NOMO-1 (cell line): Measurements from ENCODE around the gene RPRD1A.
A peak's percentile ranks its signal among the peaks of the same experiment; 100 is the strongest.
"Not testable (repeated sequence)": the region's sequence is repeated elsewhere in the genome, so short reads cannot be mapped to it uniquely, and the experiment has no call there.

ENCODE experiments used
- DNase-seq, 2 experiments: peaks; one replicate each; lab custom pipeline; 2025; ENCODE audit not compliant: unreplicated experiment in 2 of 2; lab: John Stamatoyannopoulos, UW

RPRD1A gene

DNA sequence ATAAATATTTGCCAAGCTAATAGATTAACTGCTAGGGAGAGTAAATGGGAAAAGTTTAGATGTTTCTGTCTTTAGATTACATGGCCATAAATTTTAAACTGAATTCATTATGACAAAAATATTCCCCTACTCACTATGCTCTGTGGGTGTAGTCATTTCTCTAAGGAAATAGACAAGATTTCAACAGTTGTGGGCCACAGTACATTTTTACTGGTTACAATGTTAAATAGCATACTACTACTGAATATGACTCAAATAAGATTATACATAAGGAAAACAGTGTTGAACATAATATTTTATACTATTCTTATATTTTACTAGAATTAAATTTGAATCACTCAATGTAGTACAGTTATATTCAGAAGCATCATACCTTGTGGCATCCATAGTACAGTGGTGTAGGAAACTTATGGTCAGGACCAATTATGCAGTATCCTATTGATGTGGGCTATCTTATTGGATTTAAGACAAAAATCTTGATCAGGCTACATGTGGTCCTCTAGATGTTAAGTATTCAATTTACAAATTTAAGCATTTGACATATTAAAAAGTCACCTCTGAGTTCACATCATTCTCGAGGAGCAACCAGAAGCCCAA lies 33.0 kb downstream of the RPRD1A start:
- DNase-seq: no peak

DNA sequence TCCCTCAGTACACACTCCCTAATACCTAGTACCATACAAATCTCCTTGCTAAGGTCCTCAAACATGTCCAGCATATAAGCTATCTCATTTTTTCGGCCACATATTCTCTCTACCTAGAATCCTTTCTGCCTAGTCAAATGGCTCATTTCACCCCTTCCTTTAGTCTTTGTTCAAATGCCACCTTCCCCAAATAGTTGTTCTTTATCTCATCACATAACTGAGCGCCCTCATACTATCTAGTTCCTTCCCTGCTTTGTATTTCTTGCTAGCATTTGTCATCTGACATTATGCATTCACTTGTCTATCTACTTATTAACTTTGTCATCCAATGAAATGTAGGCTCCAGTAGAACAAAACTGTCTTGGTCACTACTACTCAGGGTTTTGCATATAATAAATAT lies 35.5 kb downstream of the RPRD1A start:
- no peak for DNase-seq

DNA sequence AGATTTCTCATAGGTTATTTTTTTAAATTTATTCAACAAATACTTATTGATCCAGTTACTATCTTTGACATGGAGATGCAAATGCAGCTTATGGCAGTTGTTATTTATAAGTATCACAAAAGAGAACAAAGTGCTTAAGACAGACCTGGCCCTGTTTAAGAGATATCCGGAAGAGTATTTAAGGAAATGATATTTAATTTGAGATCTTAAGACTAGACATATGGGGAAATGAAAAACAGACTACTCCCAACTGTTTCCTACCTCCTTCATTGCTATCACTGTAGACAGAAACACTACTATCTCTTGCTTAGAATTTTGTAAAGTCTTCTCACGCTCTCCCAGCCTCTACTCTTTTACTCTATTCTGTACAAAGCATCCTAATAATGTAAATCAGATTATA lies 36.0 kb downstream of the RPRD1A start:
- peak; percentile 4 to 80 for DNase-seq

DNA sequence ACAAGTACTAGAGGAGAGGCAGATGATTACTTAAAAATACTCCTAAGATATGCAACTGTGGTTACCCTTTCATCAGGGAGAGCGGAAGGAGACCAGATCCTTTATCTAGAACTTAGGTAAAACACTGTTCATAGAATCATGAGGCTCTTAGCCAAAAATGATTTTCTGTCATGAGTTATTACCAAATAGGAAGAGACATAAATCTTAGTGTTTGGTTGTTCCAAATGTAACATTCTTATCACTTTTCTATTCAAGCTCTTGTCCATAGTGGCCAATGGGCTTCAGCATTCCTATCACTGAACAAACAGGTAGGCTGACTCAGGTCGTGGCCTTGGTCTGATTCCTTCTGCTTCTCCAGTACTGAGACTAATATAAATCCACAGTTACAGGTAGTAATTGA lies 38.5 kb downstream of the RPRD1A start:
- DNase-seq: no peak

DNA sequence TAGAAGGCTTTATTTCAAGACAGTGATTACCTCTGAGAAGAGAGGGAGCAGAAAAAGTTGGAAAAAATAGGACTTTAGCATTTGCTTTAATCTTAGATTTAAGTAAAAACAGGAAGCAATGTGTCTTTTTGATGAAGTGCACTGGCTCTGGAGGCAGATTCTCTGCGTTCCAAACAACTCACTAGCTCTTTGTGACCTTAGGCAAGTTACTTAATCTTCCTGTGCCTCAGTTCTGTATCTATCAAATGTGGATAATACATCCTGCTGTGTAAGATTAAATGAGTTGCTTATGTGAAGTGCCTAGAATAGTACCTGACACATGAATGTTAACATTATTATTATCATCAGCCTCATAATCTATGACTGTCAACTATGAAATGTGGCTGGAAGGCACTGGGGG lies 42.3 kb downstream of the RPRD1A start:
- no peak for DNase-seq

DNA sequence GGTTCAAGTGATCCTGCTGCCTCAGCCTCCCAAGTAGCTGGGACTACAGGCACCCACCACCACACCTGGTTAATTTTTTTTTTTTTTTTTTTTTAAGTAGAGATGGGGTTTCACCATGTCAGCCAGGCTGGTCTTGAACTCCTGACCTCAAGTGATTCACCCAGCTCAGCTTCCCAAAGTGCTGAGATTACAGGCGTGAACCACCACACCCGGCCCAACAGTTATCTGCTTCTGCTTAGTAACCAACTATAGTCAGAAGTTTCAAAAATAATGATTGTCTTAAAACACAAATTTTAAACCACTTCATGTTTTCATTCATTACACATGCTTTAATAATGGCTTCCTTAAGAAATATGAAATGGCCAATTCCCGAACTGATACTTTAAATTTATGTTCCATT lies 43.1 kb downstream of the RPRD1A start:
- not testable (repeated sequence) for DNase-seq

DNA sequence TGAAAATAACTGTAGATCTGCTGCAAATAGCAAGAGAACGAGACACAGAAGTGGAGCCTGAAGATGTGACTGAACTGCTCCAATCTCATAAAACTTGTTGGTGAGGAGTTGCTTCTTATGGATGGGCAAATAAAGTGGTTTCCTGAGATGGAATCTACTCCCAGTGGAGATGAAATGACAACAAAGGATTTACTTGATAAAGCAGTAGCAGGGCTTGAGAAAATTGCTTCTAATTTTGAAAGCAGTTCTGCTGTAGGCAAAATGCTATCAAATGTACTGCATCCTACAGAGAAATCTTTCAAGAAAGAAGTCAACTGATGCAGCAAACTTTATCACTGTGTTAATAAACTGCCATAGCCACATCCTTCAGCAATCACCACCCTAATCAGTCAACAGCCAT lies 44.0 kb downstream of the RPRD1A start:
- no peak for DNase-seq

DNA sequence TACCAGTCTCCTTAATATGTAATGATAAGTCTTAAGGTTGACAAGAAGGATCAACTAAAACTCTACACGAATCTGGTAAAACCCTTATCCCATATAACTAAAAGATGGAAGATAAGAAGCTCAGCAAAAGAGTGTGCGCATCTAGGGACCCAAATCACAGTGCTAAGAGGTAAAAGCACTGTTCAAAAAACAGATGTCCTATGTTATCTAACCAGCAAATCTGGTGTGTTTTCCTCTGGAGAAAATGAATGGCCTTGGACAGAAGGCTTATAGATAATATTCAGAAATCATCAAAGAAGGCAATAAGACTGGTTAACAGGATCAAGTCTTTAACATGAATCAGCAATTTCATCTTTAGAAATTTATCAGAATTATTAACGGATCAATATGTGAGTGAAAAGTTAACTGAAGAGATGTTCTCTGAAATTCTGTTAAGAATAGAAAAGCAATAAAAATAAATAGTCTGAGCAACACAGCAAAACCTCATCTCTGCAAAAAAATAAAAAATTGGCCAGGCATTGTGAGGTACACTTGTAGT lies 47.1 kb downstream of the RPRD1A start:
- no peak for DNase-seq

DNA sequence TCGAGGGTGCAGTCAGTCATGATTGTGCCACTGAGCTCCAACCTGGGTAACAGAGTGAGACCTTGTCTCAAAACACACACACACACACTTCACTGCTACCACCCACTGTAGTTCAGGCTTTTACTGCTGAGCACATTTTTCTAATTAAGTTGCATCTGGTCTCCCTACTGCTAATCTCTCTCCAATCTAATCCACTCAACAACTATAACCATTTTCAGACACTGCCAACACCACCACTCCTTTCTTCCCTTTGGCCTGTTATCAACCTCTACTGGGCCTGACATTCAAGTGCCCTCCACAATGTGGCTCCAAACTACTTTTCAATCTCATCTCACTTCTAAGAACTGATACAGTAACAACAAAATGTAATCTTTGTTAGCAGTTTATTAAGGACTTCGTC lies 50.1 kb downstream of the RPRD1A start:
- DNase-seq: no peak

DNA sequence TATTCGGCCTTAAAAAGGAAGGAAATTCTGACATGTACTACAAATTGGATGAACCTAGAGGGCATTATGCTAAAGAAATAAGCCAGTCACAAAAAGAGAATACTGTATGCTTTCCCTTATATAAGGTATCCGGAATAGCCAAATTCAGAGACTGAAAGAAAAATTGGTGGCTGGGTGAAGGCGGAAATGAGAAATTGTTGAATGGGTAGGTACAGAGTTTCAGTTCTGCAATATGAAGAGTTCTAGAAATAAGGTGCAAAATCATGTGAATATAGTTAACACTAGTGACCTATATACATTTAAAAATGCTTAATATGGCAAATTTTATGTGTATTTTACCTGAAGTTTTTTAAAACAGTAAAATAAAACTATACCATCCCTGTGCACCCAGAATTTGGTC lies 51.7 kb downstream of the RPRD1A start:
- DNase-seq: peak; percentile 39 to 81

DNA sequence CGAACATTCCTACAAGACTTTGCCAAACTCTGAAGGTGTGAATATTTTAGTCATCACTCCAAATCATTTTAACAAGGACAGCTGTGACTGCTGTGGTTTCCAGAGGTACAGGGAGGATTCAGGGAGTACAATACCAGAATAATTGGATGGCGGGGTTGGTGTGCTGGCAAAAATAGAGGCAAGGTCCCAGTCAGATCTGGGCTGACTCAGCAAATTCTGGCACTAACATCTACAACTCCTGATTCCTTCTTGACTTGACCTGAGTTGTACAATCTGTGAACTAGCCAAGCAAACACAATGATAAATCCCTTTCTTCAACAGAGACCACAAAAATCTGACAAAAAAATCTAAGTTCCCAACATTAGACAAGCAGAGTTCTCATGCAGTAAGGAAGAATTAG lies 54.5 kb downstream of the RPRD1A start:
- no peak for DNase-seq

DNA sequence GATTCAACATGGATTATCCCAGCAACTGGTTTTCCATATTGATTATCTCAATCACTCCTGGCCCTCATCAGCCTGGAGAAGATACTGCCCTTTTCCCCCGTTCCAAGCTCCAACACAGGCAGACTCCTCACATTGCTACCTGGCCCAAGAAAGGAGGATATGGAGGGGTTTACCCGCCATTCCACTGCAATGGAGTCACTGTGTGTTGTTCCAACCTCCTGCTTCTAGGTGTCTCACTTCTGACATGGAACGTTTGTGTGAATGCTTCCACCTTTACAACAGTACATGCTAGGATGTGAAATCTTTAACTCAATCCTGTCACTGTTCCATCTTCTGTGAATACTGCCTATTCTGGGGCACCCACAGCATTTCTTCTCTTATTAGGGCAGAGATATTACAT lies 58.1 kb downstream of the RPRD1A start:
- no peak for DNase-seq

DNA sequence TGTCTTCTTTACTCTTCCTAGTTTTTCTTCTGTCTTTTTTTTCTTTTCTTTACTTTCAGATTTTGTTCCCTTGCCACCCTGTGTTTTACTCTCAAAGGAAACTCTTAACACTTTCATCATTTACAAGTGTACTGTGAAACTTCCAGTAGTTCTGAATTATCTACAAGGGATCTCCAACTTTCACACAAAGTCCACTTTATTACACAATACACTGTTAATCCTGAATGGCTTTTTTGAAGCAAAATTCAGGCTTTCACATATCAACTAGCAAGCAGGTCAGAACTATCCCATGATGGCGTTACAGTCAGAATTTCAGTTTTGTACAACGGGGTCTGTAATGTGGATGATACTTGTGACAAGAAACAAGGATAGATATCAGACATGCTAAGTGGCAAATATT lies 60.4 kb downstream of the RPRD1A start:
- no peak for DNase-seq

DNA sequence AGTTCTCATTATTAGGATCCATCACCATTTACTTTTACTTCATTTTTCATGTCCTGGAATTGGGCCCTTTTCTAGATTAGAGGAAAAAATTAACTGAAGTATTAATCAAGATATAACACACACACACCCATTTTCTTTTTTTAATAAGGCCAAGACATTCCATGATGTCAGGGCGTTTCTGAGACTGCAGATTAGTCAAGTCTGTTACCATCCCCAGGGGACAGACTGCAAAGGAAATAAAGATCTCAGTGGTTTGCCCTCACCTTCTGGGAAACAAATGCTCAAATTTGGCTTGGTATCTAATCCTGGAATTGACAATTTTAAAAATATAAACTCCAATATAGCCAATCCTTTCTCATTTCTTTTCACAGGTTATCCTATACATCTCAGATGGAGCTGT lies 67.4 kb downstream of the RPRD1A start:
- DNase-seq: no peak

DNA sequence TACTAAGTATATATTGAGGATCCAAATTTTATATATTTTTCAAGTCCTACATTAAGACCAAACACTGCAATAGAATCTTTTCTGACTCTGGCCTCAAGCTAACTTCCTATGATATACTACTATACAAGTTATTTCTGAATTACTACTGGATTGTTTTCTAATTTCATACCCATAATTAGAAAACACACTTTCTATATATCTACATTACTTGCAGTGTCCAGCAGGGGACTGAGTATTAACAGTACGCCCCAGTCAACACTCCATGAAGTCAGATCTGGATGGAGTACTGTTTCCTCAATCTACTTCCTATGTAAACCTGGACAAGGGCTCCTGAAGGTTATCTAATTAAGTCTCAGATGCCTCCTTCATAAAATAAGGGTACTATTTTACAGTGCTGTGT lies 68.4 kb downstream of the RPRD1A start:
- no peak for DNase-seq

DNA sequence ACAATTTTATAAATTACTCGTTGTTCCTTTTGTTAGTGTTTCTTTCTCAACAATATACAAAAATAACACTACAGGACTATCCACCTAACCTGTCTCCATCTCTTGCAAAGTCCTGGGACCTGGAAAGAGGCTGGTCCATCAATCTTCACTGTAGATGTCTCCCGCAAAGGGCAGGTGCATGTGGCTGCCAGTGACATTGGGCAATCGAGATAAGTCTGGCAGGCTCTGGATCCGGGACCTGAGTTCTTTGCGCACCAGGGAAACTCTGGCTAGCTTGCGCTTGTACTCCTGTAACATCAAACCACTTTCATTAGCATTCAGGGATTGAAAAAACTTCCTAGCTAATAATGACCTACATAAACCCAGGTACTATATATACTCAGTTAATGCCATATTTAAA lies 74.3 kb downstream of the RPRD1A start:
- no peak for DNase-seq

DNA sequence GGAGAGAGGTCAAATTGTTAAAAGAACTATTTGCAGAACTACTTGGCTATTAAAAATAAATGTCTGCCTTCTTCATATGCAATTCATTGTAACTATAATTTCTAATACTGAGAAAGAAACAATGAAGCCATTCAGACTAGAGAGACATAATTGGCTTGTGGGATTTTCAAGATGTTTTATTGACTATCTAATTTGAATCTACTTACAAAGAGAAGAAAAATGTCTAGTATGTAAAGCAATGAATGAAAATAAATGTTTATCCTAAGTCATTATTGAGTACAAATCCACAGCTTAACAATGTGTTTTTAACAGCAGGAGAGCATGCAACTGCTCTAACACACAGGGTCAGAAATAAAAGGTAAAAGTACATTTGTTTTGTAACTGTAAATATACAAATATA lies 75.7 kb downstream of the RPRD1A start:
- no peak for DNase-seq

DNA sequence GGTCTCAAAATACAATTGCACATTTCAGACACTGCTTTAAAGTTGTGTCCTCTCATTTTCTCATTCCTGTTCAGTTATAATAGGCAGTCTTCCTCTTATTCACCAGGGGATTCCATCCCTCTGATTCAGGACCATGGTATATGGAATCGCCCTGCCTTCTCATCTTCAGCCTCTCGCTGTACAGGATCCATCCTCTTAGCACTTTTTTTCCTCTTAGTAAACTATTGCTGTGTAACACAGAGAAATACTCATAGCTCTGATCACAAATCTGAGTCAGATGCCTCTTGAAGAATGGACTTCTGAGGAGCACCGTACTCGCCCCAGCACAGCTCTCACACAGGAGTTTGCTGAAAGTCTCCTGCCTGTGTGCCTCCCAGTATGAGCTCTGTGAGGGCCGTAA lies 83.5 kb downstream of the RPRD1A start:
- no peak for DNase-seq

DNA sequence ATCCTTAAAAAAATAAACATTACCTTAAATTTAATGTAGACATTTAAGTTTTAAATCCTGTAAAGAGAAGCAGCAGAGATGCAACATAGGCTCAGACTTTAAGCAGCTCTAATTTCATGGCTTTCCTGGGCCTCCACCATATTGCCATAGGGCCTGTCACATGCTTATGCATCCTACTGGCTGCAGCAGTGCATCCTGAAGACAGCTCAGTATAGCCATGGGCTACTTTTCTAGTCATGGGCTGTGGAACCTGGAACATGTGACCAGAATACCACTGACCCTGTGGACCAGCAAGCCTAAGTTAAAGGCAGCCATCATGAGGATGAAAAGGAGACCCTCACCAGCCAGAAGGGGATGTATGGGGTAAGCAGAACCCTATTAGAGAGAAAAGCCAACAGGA lies 84.2 kb downstream of the RPRD1A start:
- no peak for DNase-seq

DNA sequence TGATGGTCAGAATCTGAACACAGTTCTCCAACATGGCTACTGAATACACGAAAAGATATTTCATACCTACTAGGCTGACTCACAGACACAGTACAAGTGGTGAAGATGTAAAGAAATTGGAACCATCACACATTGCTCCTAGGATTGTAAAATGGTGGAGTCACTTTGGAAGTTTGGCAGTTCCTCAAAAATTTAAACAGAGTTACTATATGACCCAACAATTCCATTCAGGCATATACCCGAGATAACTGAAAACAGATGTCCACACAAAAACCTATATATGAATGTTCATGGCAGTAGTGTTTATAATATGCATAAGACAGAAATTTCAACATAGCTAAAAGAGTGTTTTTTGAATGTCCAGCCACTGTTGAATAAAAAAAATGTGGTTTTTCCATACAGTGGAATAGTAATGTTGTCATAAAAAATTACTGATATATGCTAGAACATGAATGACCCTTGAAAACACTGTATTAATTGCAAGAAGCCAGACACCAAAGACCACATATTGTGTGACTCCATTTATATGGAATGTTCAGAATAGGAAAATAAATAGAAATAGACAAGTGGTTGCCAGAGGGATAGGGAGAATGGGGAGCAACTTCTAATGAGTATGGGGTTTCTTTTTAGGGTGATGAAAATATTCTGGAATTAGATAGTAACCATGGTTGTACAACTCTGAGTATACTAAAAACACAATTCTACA lies 84.8 kb downstream of the RPRD1A start:
- DNase-seq: no peak

DNA sequence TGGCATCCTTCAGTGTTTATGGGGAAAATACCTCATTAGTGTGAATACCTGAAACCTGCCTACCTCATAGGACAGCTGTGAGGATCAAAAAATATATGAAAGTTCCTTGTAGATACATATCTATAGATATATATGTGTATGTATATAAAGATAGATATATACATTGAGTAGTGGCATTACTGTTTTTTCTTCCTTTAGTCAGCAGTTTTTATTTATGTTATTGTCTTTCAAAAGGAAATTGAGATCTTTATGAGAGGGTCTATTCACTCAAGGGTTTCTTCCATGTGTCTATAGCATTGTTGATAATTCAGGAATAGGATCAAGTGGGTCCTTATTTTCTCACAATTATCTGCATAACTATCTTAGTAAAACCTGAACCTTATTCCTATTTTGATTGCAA lies 88.2 kb downstream of the RPRD1A start:
- no peak for DNase-seq

DNA sequence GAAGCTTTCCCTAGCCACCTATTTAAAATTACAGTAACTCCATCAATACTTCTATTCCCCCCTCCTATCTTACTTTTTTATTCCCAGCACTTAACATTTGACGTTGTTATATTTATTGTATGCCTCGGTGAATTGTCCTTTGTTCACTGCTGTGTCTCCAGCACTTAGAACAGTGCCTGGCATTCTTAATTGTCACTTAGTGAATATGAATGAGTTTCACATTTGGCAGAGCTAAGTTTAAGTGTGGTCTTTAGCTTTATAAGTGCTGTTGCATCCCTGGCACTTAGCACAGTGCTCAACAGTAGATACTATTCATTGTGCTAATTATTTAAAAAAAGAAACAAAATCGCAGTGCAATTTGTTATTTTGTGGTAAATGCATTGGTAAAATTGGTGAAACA lies 93.2 kb downstream of the RPRD1A start:
- DNase-seq: no peak

DNA sequence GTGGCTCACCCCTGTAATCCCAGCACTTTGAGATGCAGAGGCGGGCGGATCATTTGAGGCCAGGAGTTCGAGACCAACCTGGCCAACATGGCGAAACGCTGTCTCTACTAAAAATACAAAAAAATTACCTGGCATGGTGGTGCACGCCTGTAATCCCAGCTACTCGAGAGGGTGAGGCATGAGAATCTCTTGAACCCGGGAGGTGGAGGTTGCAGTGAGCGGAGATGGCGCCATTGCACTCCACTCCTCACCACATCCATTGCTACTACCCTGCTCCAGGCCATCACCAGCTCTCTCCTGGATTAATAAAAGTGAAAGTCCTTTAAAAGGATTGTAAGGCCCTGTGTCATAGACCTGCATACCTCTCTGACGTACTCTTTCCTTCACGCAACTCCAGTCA lies 93.7 kb downstream of the RPRD1A start:
- DNase-seq: no peak
